ENCODE measurements around the gene HORMAD2. TPM values are rescaled to one million over a fixed set of nuclear protein-coding genes. Genes with fewer than 3 reads are reported as not detected.
"Not testable (repeated sequence)": the region's sequence is repeated elsewhere in the genome, so short reads cannot be mapped to it uniquely, and the experiment has no call there.

HORMAD2 gene
- total and polyA plus RNA-seq, 9 donors, result not detected

GRCh38 chr22:30078320-30079311, 1.6 kb upstream of the HORMAD2 start:
- no peaks in the 10 kb centered on the region for H3K9me3 ChIP-seq (replicated peaks; ENCODE audit: control insufficient read depth, low read depth, low read length)
- WGBS (ENCODE audit: insufficient coverage), result 43% methylated on average over 4 of the region's 10 CpGs
- no peak overlapping the region for H3K4me3 ChIP-seq (ENCODE audit: low read length)
- peaks cover 4% of the 10 kb centered on the region for H3K4me1 ChIP-seq (ENCODE audit: control insufficient read depth, insufficient read depth, low read length)
- H3K27me3 ChIP-seq (ENCODE audit: control insufficient read depth, insufficient read depth, low read length), result peaks cover 14% of the 10 kb centered on the region
- DNase-seq, result peak; percentile 18
- H3K27ac ChIP-seq (ENCODE audit: low read length), result no peak overlapping the region
- no peaks in the 10 kb centered on the region for H3K36me3 ChIP-seq (ENCODE audit: control insufficient read depth, insufficient read depth, low read length)

GRCh38 chr22:30080805-30081204, 541 bp downstream of the HORMAD2 start:
- Histone ChIP-seq H3K27me3 (ENCODE audit: control insufficient read depth, insufficient read depth, low read length) (peaks cover 14% of the 10 kb centered on the region), H3K4me1 (ENCODE audit: control insufficient read depth, insufficient read depth, low read length) (peaks cover 4% of the 10 kb centered on the region), H3K4me3 (ENCODE audit: low read length) (no peak overlapping the region), H3K9me3 (replicated peaks; ENCODE audit: control insufficient read depth, low read depth, low read length) (no peaks in the 10 kb centered on the region), H3K27ac (ENCODE audit: low read length) (no peak overlapping the region), H3K36me3 (ENCODE audit: control insufficient read depth, insufficient read depth, low read length) (no peaks in the 10 kb centered on the region)
- DNase-seq, result no peak
- WGBS (ENCODE audit: insufficient coverage), result 85% methylated on average over 5 of the region's 9 CpGs

- H3K4me1 ChIP-seq (ENCODE audit: control insufficient read depth, insufficient read depth, low read length), result no peaks in the 10 kb centered on the region
- H3K36me3 ChIP-seq (ENCODE audit: control insufficient read depth, insufficient read depth, low read length), result no peaks in the 10 kb centered on the region
- H3K27ac ChIP-seq (ENCODE audit: low read length), result no peak overlapping the region
- H3K27me3 ChIP-seq (ENCODE audit: control insufficient read depth, insufficient read depth, low read length), result peaks cover 3% of the 10 kb centered on the region
- 71% methylated on average over 1 of the region's 2 CpGs for WGBS (ENCODE audit: insufficient coverage)
- no peaks in the 10 kb centered on the region for H3K9me3 ChIP-seq (replicated peaks; ENCODE audit: control insufficient read depth, low read depth, low read length)
- no peak overlapping the region for H3K4me3 ChIP-seq (ENCODE audit: low read length)
- DNase-seq, result no peak
Observed at GRCh38 chr22:30086496-30086895, 6.2 kb downstream of the HORMAD2 start.

GRCh38 chr22:30087037-30087436, 6.8 kb downstream of the HORMAD2 start:
- H3K4me3 ChIP-seq (ENCODE audit: low read length); H3K9me3 ChIP-seq (replicated peaks; ENCODE audit: control insufficient read depth, low read depth, low read length); H3K27ac ChIP-seq (ENCODE audit: low read length); H3K27me3 ChIP-seq (ENCODE audit: control insufficient read depth, insufficient read depth, low read length); H3K4me1 ChIP-seq (ENCODE audit: control insufficient read depth, insufficient read depth, low read length); H3K36me3 ChIP-seq (ENCODE audit: control insufficient read depth, insufficient read depth, low read length); DNase-seq: not testable (repeated sequence)
- WGBS (ENCODE audit: insufficient coverage), result 55% methylated on average over 1 of the region's 5 CpGs

GRCh38 chr22:30087611-30088010, 7.3 kb downstream of the HORMAD2 start:
- no peak overlapping the region for H3K27ac ChIP-seq (ENCODE audit: low read length)
- H3K9me3 ChIP-seq (replicated peaks; ENCODE audit: control insufficient read depth, low read depth, low read length), result no peaks in the 10 kb centered on the region
- H3K27me3 ChIP-seq (ENCODE audit: control insufficient read depth, insufficient read depth, low read length), result peaks cover 3% of the 10 kb centered on the region
- no peaks in the 10 kb centered on the region for H3K36me3 ChIP-seq (ENCODE audit: control insufficient read depth, insufficient read depth, low read length)
- H3K4me1 ChIP-seq (ENCODE audit: control insufficient read depth, insufficient read depth, low read length), result no peaks in the 10 kb centered on the region
- no peak overlapping the region for H3K4me3 ChIP-seq (ENCODE audit: low read length)
- no peak for DNase-seq

GRCh38 chr22:30088468-30088867, 8.2 kb downstream of the HORMAD2 start:
- H3K36me3 ChIP-seq (ENCODE audit: control insufficient read depth, insufficient read depth, low read length), result no peaks in the 10 kb centered on the region
- no peaks in the 10 kb centered on the region for H3K4me1 ChIP-seq (ENCODE audit: control insufficient read depth, insufficient read depth, low read length)
- no peak overlapping the region for H3K27ac ChIP-seq (ENCODE audit: low read length)
- H3K27me3 ChIP-seq (ENCODE audit: control insufficient read depth, insufficient read depth, low read length), result peaks cover 3% of the 10 kb centered on the region
- H3K9me3 ChIP-seq (replicated peaks; ENCODE audit: control insufficient read depth, low read depth, low read length), result peaks cover 2% of the 10 kb centered on the region
- no peak overlapping the region for H3K4me3 ChIP-seq (ENCODE audit: low read length)
- DNase-seq, result no peak

- no peak overlapping the region for H3K4me3 ChIP-seq (ENCODE audit: low read length)
- H3K27ac ChIP-seq (ENCODE audit: low read length), result no peak overlapping the region
- H3K36me3 ChIP-seq (ENCODE audit: control insufficient read depth, insufficient read depth, low read length), result no peaks in the 10 kb centered on the region
- H3K27me3 ChIP-seq (ENCODE audit: control insufficient read depth, insufficient read depth, low read length), result peaks cover 3% of the 10 kb centered on the region
- peaks cover 2% of the 10 kb centered on the region for H3K9me3 ChIP-seq (replicated peaks; ENCODE audit: control insufficient read depth, low read depth, low read length)
- H3K4me1 ChIP-seq (ENCODE audit: control insufficient read depth, insufficient read depth, low read length), result no peaks in the 10 kb centered on the region
- DNase-seq, result no peak
- no CpG with 5 or more reads among the region's 1 CpG for WGBS (ENCODE audit: insufficient coverage)
Observed at GRCh38 chr22:30089655-30089974, 9.4 kb downstream of the HORMAD2 start.

- no CpG with 5 or more reads among the region's 1 CpG for WGBS (ENCODE audit: insufficient coverage)
Observed at GRCh38 chr22:30092686-30093085, 12.4 kb downstream of the HORMAD2 start.

GRCh38 chr22:30094804-30095203, 14.5 kb downstream of the HORMAD2 start:
- no peak for DNase-seq
- H3K9me3 ChIP-seq (replicated peaks; ENCODE audit: control insufficient read depth, low read depth, low read length), result peaks cover 2% of the 10 kb centered on the region
- no CpG with 5 or more reads among the region's 1 CpG for WGBS (ENCODE audit: insufficient coverage)
- no peak overlapping the region for H3K27ac ChIP-seq (ENCODE audit: low read length)
- no peaks in the 10 kb centered on the region for H3K4me1 ChIP-seq (ENCODE audit: control insufficient read depth, insufficient read depth, low read length)
- peaks cover 3% of the 10 kb centered on the region for H3K27me3 ChIP-seq (ENCODE audit: control insufficient read depth, insufficient read depth, low read length)
- no peaks in the 10 kb centered on the region for H3K36me3 ChIP-seq (ENCODE audit: control insufficient read depth, insufficient read depth, low read length)
- no peak overlapping the region for H3K4me3 ChIP-seq (ENCODE audit: low read length)

More at GRCh38 chr22:30092686-30093085, 12.4 kb downstream of the HORMAD2 start:
- H3K36me3 ChIP-seq (ENCODE audit: control insufficient read depth, insufficient read depth, low read length), result no peaks in the 10 kb centered on the region
- peaks cover 2% of the 10 kb centered on the region for H3K9me3 ChIP-seq (replicated peaks; ENCODE audit: control insufficient read depth, low read depth, low read length)
- H3K27me3 ChIP-seq (ENCODE audit: control insufficient read depth, insufficient read depth, low read length), result peaks cover 3% of the 10 kb centered on the region
- no peaks in the 10 kb centered on the region for H3K4me1 ChIP-seq (ENCODE audit: control insufficient read depth, insufficient read depth, low read length)
- no peak for DNase-seq
- no peak overlapping the region for H3K27ac ChIP-seq (ENCODE audit: low read length)
- no peak overlapping the region for H3K4me3 ChIP-seq (ENCODE audit: low read length)

- H3K4me3 ChIP-seq (ENCODE audit: low read length), result no peak overlapping the region
- no peaks in the 10 kb centered on the region for H3K4me1 ChIP-seq (ENCODE audit: control insufficient read depth, insufficient read depth, low read length)
- H3K27me3 ChIP-seq (ENCODE audit: control insufficient read depth, insufficient read depth, low read length), result peaks cover 2% of the 10 kb centered on the region
- no peak overlapping the region for H3K27ac ChIP-seq (ENCODE audit: low read length)
- H3K9me3 ChIP-seq (replicated peaks; ENCODE audit: control insufficient read depth, low read depth, low read length), result no peaks in the 10 kb centered on the region
- DNase-seq, result no peak
- no peaks in the 10 kb centered on the region for H3K36me3 ChIP-seq (ENCODE audit: control insufficient read depth, insufficient read depth, low read length)
- WGBS (ENCODE audit: insufficient coverage), result 84% methylated on average over 1 of the region's 1 CpG
Observed at GRCh38 chr22:30097861-30098260, 17.6 kb downstream of the HORMAD2 start.
